Activated CD4-positive, alpha-beta T cell treated with anti-CD3 and anti-CD28 coated beads for 4 hours (primary cell): ENCODE data around the gene CWF19L2.
"Not testable (repeated sequence)": the region's sequence is repeated elsewhere in the genome, so short reads cannot be mapped to it uniquely, and the experiment has no call there.

Experiments
- DNase-seq, 2 donors: peaks; one replicate each; pipeline ENCODE4 v3.0.0-alpha.2; 2020

The CWF19L2 gene

DNA sequence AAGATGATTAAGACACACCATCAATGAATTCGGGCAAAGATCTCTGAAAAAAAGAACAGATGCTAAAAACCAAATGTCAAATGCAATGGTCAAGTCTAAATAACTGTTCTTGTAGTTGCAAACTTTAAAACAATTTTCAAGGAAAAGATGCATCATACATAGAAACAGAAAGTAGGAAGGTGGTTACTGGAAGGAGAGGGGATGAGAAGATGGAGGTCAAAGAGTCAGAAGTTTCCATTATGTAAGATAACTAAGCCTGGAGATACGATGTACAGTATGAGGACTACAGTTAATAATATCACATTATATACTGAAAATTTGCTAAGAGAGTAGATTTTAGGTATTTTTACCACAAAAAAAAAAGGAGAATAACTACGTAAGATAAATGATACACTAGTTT lies 27.1 kb downstream of the CWF19L2 start:
- no peak for DNase-seq

DNA sequence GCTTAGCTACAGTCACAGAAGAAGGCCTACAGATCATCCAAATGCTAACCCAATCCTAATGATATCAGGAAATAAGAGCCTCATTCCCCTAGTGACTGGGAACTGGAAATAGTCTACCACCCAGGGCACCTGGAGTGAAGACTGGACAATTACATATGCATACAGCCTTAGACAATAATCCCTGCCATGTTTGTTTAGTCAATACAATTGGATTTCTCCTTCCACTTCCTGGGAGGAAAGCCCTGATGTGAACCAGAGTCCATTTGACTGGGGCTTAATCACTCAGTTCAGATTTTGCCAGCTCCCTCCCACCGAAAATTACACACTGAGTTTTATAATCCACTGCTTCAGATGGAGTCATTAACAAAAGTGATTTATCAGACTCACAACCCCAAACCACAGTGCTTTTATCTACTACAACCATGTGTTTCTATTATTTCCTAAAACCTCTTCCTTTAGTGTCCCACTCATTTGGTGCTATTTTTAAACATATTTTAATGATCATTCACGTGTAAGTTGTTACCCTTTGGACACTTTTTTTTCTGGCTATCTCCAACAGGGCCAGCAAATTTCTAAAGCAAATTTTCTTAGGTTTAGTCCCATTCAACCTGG lies 29.9 kb downstream of the CWF19L2 start:
- no peak for DNase-seq

DNA sequence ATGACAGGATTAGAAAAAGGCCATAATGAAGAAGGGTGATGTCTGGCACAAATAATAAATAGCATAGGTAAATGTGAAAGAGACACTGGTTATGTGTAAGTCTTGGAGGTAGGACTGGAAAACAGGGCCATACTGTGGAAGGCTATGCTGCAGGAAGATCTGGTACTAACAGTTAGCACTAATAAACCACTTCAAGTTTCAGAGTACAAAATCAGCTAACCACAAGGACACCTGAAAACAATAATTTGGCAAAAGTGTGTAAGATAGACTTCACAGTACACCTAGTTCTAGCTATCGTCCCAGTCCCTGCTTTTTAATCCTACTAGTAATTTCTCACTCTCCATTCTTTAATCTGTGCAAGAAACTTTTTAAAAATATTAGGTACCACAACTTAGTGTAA lies 44.3 kb downstream of the CWF19L2 start:
- no peak for DNase-seq

DNA sequence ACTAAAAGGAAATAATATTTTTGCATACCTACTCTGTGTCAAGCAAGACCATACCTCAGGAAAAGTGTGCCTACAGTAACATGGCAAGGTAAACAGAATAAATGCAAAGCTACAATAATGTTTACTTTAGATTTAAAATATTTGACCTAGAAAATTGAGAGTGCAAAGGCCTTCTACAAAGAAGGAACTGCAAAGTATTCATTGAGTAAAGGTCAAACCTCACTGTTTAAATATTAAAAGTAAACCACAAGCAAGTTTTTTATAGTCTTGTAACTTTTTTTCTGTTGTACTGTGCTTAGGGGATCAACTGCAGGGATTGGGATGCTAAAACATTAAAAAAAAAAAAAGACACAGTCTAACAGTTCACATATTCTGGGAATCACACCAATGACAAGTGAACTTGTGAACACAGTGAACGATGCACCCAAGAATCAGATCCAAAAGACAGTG lies 48.8 kb downstream of the CWF19L2 start:
- DNase-seq, result no peak

DNA sequence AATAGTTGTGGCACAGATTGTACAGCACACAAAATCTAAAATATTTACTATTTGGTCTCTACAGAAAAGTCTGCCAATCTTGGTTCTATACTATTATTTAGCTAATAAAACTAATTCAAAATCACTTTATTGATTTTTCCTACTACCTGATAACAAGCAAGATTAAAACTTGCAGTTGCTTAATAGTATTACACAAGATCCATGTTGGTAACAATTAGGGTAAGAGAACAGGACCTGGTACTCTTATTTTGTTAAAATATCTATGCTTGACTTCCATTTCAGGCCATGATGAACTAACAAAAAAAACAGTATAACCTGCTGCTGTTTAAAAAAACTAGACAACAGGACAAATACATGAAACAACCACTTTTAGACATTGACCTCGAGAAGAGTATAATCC lies 52.4 kb downstream of the CWF19L2 start:
- no peak for DNase-seq

DNA sequence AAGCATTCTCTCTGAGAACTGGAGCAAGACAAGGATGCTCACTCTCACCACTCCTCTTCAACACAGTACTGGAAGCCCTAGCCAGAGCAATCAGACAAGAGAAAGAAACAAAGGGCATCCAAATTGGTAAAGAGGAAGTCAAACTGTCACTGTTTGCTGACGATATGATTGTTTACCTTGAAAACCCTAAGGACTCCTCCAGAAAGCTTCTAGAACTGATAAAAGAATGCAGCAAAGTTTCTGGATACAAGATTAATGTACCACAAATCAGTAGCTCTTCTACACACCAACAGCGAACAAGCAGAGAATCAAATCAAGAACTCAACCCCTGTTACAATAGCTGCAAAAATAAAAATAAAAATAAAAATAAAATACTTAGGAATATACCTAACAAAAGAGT lies 56.5 kb downstream of the CWF19L2 start:
- not testable (repeated sequence) for DNase-seq

DNA sequence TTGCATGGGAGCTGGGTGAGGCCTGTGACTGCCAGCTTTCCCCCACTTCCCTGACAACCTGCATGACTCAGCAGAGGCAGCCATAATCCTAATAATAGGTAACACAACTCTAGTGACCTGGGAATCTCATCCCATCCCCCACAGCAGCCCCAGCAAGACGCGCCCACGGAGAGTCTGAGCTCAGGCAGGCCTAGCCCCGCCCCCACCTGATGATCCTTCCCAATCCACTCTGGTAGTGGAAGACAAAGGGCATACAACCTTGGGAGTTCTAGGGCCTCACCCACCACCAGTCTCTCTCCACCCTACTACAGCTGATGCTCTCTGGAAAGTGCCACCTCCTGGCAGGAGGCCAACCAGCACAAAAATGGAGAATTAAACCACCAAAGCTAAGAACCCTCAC lies 60.3 kb downstream of the CWF19L2 start:
- DNase-seq, result no peak

DNA sequence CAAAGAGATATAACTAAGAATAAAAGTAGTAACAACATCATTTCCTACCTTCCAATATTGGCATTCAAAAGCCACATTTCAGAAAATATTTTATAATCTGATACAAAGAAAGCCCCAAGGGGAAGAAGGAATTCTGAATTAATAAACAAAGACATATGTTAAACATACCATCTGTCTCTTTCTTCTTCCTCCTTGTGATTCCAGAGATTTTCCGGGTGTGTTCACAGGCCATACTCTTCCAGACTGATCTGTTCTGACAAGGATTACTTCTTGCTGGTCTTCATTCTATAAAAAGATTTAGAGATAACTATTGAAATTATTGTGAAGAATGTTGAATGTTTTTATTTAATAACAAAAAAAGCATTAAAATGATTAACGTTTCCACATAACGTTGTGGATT lies 65.0 kb downstream of the CWF19L2 start:
- no peak for DNase-seq

DNA sequence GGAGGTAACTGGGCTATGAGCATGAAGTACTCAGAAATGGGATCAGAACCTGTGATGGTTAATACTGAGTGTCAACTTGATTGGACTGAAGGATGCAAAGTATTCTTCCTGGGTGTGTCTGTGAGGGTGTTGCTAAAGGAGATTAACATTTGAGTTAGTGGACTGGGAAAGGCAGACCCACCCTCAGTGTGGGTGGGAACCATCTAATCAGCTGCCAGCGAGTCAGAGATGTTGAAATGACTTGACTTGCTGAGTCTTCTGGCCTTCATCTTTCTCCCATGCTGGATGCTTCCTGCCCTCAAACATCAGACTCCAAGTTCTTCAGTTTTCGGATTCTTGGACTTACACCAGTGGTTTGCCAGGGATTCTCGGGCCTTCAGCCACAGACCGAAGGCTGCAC lies 66.9 kb downstream of the CWF19L2 start:
- not testable (repeated sequence) for DNase-seq

DNA sequence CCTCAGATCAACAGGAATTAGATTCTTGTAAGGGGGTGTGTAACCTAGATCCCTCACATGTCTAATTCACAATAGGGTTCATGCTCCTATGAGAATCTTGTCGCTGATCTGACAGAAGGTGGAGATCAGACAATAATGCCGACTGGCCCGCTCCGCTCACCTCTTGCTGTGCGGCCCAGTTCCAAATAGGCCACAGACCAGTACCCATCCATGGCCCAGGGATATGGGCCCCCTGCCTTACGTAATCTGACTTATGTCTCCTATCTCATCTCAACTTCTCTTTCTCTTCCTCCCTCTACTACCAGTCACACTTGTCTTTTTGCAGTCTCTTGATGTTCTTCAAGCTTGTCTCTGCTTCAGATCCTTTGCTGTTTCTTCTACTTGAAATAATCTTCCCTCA lies 70.0 kb downstream of the CWF19L2 start:
- no peak for DNase-seq

DNA sequence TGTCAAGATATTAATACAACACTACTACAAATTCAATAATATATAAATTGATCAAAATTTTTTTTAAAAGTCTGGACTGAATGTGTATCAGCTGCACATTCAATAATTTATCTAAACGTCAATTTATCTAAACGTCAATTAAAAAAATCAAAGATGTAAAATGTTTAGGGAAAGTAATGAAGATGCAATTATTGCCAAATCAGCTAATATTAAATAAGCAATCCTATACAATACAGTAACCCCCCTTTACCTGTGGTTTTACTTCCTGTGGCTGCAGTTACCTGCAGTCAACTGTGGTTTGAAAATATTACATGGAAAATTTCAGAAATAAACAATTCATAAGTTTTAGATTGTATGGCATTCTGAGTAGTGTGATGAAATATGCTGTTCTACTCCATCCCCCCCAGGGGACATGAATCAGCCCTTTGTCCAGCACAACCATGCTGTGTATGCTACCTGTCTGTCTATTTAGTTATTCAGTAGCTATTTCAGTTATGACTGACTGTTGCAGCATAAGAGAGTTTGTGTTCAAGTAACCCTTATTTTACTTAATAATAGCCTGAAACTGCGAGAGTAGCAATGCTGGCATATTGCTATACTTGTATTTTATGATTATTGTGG lies 72.2 kb downstream of the CWF19L2 start:
- no peak for DNase-seq

DNA sequence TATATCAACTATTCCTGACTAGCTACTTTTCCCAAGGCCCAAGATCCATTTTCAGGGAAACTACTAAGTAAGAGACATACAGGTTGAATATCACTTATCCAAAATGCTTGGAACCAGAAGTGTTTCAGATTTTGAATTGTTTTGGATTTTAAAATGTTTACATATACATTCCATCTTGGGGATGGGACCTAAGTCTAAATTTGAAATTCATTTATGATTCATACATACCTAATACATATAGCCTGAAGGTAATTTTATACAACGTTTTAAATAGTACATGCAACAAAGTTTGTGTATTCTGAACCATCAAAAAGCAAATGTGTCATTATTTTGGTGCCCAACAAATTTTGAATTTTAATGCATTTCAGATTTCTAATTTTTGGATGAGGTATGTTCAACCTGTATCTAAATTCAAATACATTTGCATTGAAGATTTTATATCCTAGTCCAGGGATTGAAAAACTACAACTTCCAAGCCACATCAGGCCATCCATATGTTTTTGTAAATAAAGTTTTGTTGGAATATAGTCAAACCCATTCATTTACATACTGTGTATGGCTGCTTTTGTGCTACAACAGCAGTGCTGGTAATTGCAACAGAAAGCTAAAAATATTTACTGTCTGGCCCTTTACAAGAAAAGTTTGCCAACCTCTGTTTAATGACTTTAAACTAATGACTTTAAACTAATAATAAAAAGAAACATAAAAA lies 73.3 kb downstream of the CWF19L2 start:
- DNase-seq, result no peak

DNA sequence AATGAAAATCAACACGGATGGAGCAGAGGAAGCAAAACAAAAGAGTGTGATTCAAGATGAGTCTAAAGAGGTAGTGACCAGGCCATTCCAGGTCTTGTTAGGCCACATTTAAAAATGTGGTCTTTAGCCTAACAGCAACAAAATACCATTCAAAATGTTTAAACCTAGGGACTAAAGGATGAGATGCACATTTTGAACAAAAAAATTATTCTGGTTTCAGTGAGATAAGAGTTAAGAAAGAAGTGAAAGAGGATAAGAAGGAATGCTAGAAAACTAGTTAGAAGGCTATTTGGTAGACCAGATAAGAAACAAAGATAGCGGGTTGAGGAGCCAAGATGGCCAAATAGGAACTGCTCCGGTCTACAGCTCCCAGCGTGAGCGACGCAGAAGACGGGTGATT lies 85.2 kb downstream of the CWF19L2 start:
- DNase-seq, result no peak

DNA sequence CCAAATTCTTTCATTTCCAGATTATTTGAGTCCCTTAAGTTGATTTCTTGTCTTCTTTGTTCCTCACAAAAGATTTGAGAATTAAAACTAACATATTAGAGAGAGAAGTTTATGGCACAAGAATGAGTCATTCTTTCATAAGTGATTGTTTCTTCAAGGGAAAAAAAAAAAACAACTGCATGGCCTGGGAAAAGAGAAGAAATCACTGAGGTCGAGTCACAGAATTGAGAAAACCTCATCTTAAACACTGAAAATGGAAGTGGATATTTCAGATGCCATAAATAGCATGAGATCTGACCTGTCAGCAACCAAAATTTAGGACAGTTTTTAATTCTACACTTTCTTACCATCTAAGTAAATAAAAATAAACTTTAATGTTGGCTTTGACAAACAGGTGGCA lies 87.2 kb downstream of the CWF19L2 start:
- DNase-seq, result no peak

DNA sequence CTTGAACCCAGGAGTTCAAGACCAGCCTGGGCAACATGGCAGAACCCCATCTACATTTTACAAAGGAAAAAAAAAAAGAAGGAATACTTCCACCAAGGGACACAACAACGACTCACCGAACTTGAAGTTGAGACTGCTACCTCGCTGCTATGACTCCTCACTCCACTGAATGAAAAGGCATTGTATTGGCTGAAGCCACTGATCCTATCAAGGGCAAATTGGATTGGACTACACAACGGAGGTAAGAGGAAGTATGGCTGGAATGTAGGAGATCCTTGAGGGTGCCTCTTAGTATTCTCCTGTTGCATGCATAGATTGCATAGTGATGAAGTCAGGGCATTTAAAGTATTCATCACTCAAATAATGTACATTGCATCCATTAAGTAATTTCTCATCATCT lies 97.9 kb downstream of the CWF19L2 start:
- no peak for DNase-seq

DNA sequence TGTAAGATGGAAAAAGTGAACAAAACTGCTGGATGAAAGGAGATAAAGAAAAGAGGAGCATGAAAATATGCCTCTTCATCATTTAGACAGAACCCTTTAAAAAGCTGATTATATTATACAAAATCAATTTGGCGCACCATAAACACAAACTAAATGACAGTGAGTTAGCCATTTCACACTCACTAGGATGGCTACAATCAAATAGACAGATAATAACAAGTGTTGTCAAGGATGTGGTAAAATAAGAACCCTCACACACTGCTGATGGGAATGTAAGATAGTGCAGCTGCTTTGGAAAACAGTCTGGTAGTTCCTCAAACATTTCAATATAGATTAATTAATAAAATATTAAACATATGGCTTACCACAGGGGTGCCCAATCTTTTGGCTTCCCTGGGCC lies 99.7 kb downstream of the CWF19L2 start:
- DNase-seq, result no peak

DNA sequence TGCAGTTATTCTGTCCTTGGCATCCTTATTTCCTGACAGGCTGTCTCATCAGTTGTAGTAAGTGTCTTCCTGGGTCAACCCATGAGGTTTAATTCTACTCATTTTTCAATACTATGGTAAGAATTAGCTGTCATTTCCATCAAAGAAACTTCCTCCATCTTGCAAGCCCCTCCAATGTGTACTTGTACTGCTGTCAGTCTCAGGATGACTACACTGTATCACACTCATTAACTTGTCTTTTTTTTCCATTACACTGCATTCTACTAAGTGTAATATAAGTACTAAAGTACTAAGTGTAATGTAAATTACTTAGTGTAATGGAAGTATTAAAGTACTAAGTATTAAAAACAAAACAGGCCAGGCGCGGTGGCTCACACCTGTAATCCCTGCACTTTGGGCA lies 102.8 kb downstream of the CWF19L2 start:
- no peak for DNase-seq

DNA sequence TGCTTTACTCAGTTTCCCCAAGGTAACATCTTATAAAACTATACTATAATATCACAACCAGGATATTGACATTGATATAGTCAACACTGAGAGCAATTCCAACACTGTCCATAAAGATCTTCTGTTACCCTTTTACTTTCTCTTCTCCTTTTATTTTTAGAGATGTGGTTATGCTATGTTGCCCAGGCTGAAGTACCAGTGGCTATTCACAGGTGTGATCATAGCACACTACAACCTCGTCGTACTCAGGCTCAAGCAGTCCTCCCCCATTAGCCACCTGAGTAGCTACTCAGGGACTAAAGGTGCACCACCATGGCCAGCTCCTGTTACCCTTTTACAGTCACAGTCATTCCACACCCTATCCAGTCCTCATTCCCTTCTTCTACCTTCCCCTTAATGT lies 119.7 kb downstream of the CWF19L2 start:
- DNase-seq, result no peak

DNA sequence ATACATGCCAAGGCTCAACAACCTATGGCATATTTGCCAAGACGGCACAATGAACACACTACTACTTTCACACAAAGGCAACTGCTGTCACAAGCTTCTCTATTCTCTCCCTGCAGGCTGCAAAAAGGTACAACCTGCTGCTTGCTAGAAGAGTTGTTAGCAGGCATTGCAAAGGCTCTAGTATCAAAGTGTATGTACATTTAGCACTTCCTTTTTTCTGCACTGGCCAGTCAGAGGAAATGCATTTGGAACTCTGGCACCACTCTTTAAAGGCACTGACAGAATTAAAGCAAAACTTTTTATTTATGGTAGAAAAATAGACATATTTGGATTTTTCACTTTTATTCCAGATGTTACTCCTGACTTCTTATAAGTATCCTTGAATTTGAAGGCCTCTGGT lies 125.9 kb downstream of the CWF19L2 start:
- no peak for DNase-seq

DNA sequence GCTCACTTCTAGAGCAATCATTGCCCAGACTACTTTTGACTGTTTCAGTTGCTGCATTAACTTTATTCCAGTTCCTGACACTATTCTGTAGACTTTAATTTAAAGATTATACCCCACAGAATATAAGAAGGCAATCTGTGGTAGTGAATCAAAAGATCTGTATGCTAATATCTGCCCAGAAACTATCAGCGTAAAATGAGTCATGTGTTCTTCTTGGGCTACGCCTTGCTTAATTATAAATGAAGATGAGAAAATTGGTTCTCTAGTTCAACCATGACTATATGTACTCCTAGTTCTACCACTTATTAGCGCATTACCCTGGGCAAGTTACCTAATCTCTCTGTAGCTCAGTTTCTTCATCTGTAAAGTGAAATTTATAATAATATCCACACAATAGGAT lies 128.5 kb downstream of the CWF19L2 start:
- DNase-seq, result no peak

DNA sequence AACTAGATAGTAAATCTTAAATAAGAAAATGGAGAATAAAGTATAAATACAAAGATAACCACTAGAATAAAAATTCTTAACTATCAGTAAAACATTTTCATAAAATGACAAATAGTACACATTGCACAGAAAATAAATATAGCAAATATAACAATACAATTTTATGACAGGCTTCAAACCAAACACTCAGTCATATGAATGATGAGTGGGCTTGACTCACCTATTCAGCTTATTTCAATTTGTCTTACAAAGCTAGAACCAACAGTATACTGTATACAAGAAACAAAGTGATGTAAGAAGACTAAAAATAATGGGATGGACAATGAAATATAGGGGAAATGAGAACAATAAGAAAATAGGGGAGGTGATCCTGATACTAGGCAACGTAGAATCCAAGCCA lies 141.2 kb downstream of the CWF19L2 start:
- DNase-seq, result no peak

DNA sequence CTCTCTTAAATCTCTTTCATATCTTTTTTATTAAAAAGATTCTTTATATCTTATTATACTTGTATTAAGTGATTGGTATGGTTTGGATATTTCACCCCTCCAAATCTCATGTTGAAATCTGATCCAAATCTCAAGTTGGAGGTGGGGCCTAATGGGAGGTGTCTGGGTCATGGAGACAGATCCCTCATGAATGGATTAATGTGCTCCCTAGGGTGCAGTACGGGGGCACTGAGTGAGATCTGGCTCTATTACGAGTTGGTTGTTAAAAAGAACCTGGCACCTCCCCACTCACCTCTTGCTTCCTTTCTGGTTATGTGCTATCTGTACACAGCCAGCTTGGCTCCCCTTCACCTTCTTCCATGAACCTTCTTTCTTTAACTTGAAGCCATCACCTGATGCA lies 149.6 kb downstream of the CWF19L2 start:
- no peak for DNase-seq

DNA sequence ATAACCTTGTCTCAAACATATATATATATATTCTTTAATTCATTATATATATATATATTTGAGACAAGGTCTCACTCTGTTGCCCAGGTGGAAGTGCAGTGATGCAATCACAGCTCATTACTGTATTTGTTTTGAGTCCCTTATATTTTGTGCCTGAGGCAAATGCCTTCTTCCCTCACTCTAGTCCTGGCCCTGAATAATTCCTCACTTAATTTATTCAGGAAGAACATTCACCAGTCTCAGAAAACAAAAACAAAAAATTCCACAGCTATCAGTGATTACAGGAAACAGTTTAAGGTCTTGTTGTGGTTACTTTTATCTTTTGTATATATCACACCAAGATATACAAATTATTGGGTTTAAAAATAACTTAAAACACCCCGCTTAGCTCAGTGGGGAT lies 155.7 kb downstream of the CWF19L2 start:
- no peak for DNase-seq

DNA sequence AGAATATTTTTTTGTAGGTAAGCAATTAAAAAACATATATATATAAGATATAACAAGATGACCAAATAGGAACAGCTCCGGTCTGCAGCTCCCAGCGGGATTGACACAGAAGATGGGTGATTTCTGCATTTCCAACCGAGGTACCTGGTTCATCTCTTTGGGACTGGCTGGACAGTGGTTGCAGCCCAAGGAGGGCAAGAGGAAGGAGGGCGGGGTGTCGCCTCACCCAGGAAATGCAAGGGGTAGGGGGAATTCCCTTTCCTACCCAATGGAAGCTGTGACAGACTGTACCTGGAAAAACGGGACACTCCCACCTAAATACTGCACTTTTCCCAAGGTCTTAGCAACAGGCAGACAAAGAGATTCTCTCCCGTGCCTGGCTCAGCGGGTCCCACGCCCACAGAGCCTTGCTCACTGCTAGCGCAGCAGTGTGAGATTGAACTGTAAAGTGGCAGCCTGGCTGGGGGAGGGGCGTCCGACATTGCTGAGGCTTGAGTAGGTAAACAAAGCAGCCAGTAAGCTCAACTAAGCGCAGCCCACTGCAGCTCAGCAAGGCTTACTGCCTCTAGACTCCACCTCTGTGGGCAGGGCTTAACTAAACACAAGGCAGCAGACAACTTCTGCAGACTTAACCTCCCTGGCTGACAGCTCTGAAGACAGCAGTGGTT lies 163.8 kb downstream of the CWF19L2 start:
- no peak for DNase-seq
